Endothelial cell (in vitro differentiated cells): Measurements from ENCODE around the gene SPDYE4. TPM values are rescaled to one million over a fixed set of nuclear protein-coding genes. Genes with fewer than 3 reads are reported as not detected.

ENCODE experiments used
- DNase-seq: peaks from one replicate; pipeline ENCODE4 v3.0.0; 2021; ENCODE audit warnings: low spot score
- H3K27ac Mint-ChIP-seq: one replicate; pipeline ENCODE4 v1.8.0; 2021; ENCODE audit warnings: mixed read lengths, inconsistent platforms; ENCODE audit not compliant: unreplicated experiment
- H3K27me3 Mint-ChIP-seq: one replicate; pipeline ENCODE4 v1.8.0; 2021; ENCODE audit warnings: mild to moderate bottlenecking, moderate library complexity, mixed read lengths, inconsistent platforms; ENCODE audit not compliant: unreplicated experiment
- H3K36me3 Mint-ChIP-seq: one replicate; pipeline ENCODE4 v1.8.0; 2021; ENCODE audit warnings: mild to moderate bottlenecking, low read depth, mixed read lengths, inconsistent platforms; ENCODE audit not compliant: unreplicated experiment
- H3K4me1 Mint-ChIP-seq: one replicate; pipeline ENCODE4 v1.8.0; 2021; ENCODE audit warnings: mild to moderate bottlenecking, mixed read lengths, inconsistent platforms; ENCODE audit not compliant: unreplicated experiment
- H3K4me3 Mint-ChIP-seq: one replicate; pipeline ENCODE4 v1.8.0; 2021; ENCODE audit warnings: mild to moderate bottlenecking, mixed read lengths, inconsistent platforms; ENCODE audit not compliant: unreplicated experiment
- H3K9me3 Mint-ChIP-seq: one replicate; pipeline ENCODE4 v1.8.0; 2021; ENCODE audit warnings: mixed read lengths, inconsistent platforms; ENCODE audit not compliant: unreplicated experiment
- total RNA-seq: library from RNA; stranded (reverse); fragmentation: NEBNext Ultra II Directional; extraction: Animal tissue kit (Norgen Biotek cat#: 25700); gene quantifications from one replicate; pipeline ENCODE4 v1.2.1, GENCODE V29; 2021; ENCODE audit not compliant: unreplicated experiment
- TF ChIP-seq, protein P1 (sequence below): fragments of 200-600 bp; sonication (generic); IDR thresholded peaks from one replicate; pipeline ENCODE4 v1.5.0; 2021; ENCODE audit warnings: antibody characterized with exemption; ENCODE audit not compliant: unreplicated experiment

Gene SPDYE4
- total RNA-seq, 1 donor from 2014 or later: not detected

- H3K27ac Mint-ChIP-seq: no peak overlapping the region
- DNase-seq: no peak
- H3K4me3 Mint-ChIP-seq: no peak overlapping the region
Measured at GRCh38 chr17:8801135-8801840, 42.9 kb upstream of the SPDYE4 start.

GRCh38 chr17:8800656-8801055 is 42.3 kb upstream of the SPDYE4 start:
- Mint-ChIP-seq H3K4me1 (peaks cover 2% of the 10 kb centered on the region), H3K27me3 (peaks cover 10% of the 10 kb centered on the region), H3K9me3 (no peaks in the 10 kb centered on the region), H3K27ac (no peak overlapping the region), H3K4me3 (no peak overlapping the region), H3K36me3 (no peaks in the 10 kb centered on the region)
- no peak for DNase-seq
- TF ChIP-seq, protein P1, sequence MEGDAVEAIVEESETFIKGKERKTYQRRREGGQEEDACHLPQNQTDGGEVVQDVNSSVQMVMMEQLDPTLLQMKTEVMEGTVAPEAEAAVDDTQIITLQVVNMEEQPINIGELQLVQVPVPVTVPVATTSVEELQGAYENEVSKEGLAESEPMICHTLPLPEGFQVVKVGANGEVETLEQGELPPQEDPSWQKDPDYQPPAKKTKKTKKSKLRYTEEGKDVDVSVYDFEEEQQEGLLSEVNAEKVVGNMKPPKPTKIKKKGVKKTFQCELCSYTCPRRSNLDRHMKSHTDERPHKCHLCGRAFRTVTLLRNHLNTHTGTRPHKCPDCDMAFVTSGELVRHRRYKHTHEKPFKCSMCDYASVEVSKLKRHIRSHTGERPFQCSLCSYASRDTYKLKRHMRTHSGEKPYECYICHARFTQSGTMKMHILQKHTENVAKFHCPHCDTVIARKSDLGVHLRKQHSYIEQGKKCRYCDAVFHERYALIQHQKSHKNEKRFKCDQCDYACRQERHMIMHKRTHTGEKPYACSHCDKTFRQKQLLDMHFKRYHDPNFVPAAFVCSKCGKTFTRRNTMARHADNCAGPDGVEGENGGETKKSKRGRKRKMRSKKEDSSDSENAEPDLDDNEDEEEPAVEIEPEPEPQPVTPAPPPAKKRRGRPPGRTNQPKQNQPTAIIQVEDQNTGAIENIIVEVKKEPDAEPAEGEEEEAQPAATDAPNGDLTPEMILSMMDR: no peak

More at GRCh38 chr17:8801135-8801840, 42.9 kb upstream of the SPDYE4 start:
- H3K9me3 Mint-ChIP-seq: no peaks in the 10 kb centered on the region
- peaks cover 10% of the 10 kb centered on the region for H3K27me3 Mint-ChIP-seq
- TF ChIP-seq, protein P1: no peak
- no peaks in the 10 kb centered on the region for H3K36me3 Mint-ChIP-seq
- H3K4me1 Mint-ChIP-seq: peaks cover 2% of the 10 kb centered on the region

- DNase-seq: no peak
- Mint-ChIP-seq H3K27ac (no peak overlapping the region), H3K27me3 (peaks cover 10% of the 10 kb centered on the region), H3K36me3 (no peaks in the 10 kb centered on the region), H3K4me1 (peaks cover 4% of the 10 kb centered on the region), H3K4me3 (no peak overlapping the region), H3K9me3 (no peaks in the 10 kb centered on the region)
- TF ChIP-seq, protein P1: no peak
Measured at GRCh38 chr17:8799570-8800212, 41.3 kb upstream of the SPDYE4 start.

DNA sequence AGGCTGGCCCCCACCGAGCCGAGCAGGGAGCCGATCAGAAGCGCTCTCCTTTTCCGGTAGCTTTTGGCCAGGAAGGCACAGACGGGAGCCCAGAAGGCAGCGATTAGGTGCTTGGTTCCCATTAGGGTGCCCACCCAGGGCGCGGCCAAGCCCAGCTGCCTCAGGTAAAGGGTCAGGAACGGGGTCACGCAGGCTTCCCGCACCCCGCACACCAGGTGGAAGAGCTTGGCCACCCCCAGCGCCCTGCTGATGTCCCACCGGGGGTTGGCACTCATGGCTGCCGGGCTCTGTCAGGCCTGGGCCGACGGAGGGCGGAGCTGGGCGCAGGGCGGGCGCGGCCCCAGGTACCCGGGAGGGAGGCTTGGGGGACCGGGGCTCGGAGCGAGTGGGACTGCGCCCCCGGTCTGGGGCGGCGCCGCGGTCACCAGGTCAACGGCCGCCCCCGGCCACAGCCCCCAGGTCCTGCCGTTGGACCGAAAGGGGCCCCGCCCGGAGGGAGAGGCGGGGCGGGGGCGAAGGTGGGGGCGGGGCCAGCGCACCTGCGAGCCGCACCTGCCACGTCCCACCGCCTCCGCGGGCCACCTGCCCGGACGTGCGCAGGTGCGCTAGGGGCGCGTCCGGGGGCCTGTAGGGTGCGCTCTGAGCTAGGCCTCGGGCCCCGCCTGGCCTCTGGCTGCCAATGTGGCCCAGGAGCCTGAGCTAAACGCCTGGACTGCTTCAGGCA is 40.7 kb upstream of the SPDYE4 start, which contains the start of gene MFSD6L:
Gene MFSD6L (minus strand): TSS at position 520 of the 724 bp plus-strand sequence. CDS start 245 bp downstream, at position 275.
- H3K4me3 Mint-ChIP-seq: peak within 1 kb of the TSS; percentile 37
- no peaks in the 10 kb centered on the region for H3K9me3 Mint-ChIP-seq
- no peak for DNase-seq
- TF ChIP-seq, protein P1: no peak
- no peaks in the 10 kb centered on the region for H3K36me3 Mint-ChIP-seq
- no peak within 1 kb of the TSS for H3K27ac Mint-ChIP-seq
- peaks cover 10% of the 10 kb centered on the region for H3K27me3 Mint-ChIP-seq
- peaks cover 11% of the 10 kb centered on the region for H3K4me1 Mint-ChIP-seq
